ENCODE measurements around the gene XYLT2. TPM values are rescaled to one million over a fixed set of nuclear protein-coding genes. Genes with fewer than 3 reads are reported as not detected.

The XYLT2 gene
- polyA plus RNA-seq, 3 donors: 4.4 to 10.2 (median 4.4) TPM

DNA sequence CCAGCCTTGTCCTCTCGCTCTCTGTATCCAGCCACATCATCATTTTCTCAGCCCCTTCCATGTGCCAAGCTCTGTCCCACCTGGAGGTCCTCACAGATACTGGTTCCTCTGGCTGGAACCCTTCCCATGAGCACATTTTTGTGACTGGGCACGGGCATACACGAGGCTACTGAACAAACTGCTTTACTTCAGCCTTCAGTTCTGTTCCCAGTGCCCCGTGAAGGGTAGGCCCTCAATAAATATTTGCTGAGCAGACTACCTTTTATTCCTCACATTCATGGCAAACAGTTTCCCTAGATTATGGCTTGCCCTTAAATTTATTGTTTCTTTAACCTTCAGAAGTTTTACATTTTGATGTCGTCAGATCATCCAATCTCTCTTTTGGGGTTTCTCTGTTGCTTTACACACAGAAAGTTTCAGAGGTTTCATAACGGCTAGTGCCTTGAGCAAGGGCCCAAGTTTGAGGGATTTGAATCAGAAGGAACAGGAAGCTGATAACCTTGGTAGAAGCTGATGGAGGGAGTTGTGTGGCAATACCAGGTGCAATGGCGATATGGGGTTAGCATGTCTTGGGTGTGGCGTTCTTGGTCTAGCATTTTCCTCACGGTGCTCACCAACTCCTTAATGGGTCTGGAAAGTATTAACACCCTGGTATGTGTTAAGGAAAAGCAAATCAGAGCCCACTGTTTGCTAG lies 43.9 kb upstream of the XYLT2 start:
- Mint-ChIP-seq H3K27me3 (ENCODE audit: low read depth in 3 of 3) (peaks cover 3 to 8% (median 4%) of the 10 kb centered on the region in 3 donors), H3K4me3 (no peak overlapping the region)

DNA sequence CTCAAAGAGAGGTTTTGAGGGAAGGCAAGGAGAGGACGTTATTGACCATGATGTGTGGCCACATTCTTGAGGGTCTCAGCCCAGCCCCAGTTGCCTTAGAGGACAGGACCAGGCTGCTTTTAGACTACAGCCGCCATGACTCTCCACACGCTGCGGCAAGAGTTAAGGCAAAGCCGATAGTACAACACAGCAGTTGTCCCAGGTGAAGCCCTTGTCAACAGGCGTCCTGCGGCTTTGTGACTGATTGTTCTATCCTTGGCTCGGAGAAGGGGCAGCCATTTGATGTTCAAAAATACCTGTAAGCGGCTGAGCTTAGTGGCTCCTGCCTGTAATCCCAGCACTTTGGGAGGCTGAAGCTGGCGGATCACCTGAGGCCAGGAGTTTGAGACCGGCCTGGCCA lies 42.9 kb upstream of the XYLT2 start:
- no peak overlapping the region for H3K27ac Mint-ChIP-seq
- H3K4me3 Mint-ChIP-seq: no peak overlapping the region
- intact Hi-C loops (cut with micrococcal nuclease): loop anchor here in 1 of 2 donors (5.0 kb wide), 1 partner anchor 36 kb away; no protein-coding TSS in a partner anchor
- H2AFZ ChIP-seq (ENCODE audit: insufficient read depth, low read depth, low read length, poor library complexity, severe bottlenecking): no peak overlapping the region
- no peaks in the 10 kb centered on the region for H3K27me3 ChIP-seq (ENCODE audit: control insufficient read depth in 2 of 2, insufficient read depth in 2 of 2, low read length in 2 of 2)
- H3K79me2 ChIP-seq (ENCODE audit: insufficient read depth, low read length): no peaks in the 10 kb centered on the region
- H3K9ac ChIP-seq (ENCODE audit: insufficient read depth, low read length, poor library complexity, severe bottlenecking): no peak overlapping the region
- WGBS (ENCODE audit: insufficient coverage): 91% methylated on average over 11 of the region's 11 CpGs
- no peaks in the 10 kb centered on the region for H4K20me1 ChIP-seq (ENCODE audit: insufficient read depth, low read length)
- no peak overlapping the region for H3K4me2 ChIP-seq (replicated peaks; ENCODE audit: extremely low read depth, low read length, poor library complexity, severe bottlenecking)
- no peaks in the 10 kb centered on the region for H3K9me3 ChIP-seq (replicated peaks in 1 of 2; ENCODE audit: control insufficient read depth in 1 of 2, insufficient read depth in 1 of 2, low read length in 2 of 2)
- H3K4me3 ChIP-seq (replicated peaks in 1 of 3; ENCODE audit: low read depth in 2 of 3, low read length in 3 of 3): no peak overlapping the region
- H3K27ac ChIP-seq (ENCODE audit: low read depth in 1 of 2, low read length in 2 of 2): no peak overlapping the region
- TF ChIP-seq, protein P1, sequence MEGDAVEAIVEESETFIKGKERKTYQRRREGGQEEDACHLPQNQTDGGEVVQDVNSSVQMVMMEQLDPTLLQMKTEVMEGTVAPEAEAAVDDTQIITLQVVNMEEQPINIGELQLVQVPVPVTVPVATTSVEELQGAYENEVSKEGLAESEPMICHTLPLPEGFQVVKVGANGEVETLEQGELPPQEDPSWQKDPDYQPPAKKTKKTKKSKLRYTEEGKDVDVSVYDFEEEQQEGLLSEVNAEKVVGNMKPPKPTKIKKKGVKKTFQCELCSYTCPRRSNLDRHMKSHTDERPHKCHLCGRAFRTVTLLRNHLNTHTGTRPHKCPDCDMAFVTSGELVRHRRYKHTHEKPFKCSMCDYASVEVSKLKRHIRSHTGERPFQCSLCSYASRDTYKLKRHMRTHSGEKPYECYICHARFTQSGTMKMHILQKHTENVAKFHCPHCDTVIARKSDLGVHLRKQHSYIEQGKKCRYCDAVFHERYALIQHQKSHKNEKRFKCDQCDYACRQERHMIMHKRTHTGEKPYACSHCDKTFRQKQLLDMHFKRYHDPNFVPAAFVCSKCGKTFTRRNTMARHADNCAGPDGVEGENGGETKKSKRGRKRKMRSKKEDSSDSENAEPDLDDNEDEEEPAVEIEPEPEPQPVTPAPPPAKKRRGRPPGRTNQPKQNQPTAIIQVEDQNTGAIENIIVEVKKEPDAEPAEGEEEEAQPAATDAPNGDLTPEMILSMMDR (IDR thresholded peaks at IDR 0.05): no peak
- DNase-seq: no peak
- peaks cover 3 to 8% (median 5%) of the 10 kb centered on the region in 3 donors for H3K27me3 Mint-ChIP-seq (ENCODE audit: low read depth in 3 of 3)
- H3K4me1 ChIP-seq (ENCODE audit: control insufficient read depth in 1 of 2, insufficient read depth in 2 of 2, low read length in 2 of 2): peaks cover 9 to 11% of the 10 kb centered on the region in 2 donors
- H3K36me3 Mint-ChIP-seq: no peaks in the 10 kb centered on the region
- no peaks in the 10 kb centered on the region for H3K36me3 ChIP-seq (replicated peaks in 1 of 2; ENCODE audit: control insufficient read depth in 1 of 2, insufficient read depth in 2 of 2, low read length in 2 of 2)
- H3K4me1 Mint-ChIP-seq: peaks cover 19% of the 10 kb centered on the region
- H3K9me3 Mint-ChIP-seq: peaks cover 0 to 4% (median 0%) of the 10 kb centered on the region in 7 donors

More for the DNA sequence above, 43.9 kb upstream of the XYLT2 start:
- H3K79me2 ChIP-seq (ENCODE audit: insufficient read depth, low read length): no peaks in the 10 kb centered on the region
- TF ChIP-seq, protein P1 (IDR thresholded peaks at IDR 0.05): no peak
- Mint-ChIP-seq H3K4me1 (peaks cover 19% of the 10 kb centered on the region), H3K9me3 (peaks cover 0 to 4% (median 0%) of the 10 kb centered on the region in 7 donors), H3K27ac (peak overlapping the region in 4 of 7 donors; percentile 6 to 83 (median 34)), H3K36me3 (no peaks in the 10 kb centered on the region)
- 67% methylated on average over 5 of the region's 9 CpGs for WGBS (ENCODE audit: insufficient coverage)
- no peak overlapping the region for H3K27ac ChIP-seq (ENCODE audit: low read depth in 1 of 2, low read length in 2 of 2)
- no peaks in the 10 kb centered on the region for H3K27me3 ChIP-seq (ENCODE audit: control insufficient read depth in 2 of 2, insufficient read depth in 2 of 2, low read length in 2 of 2)
- no peak overlapping the region for H3K4me2 ChIP-seq (replicated peaks; ENCODE audit: extremely low read depth, low read length, poor library complexity, severe bottlenecking)
- H3K9ac ChIP-seq (ENCODE audit: insufficient read depth, low read length, poor library complexity, severe bottlenecking): no peak overlapping the region
- H3K36me3 ChIP-seq (replicated peaks in 1 of 2; ENCODE audit: control insufficient read depth in 1 of 2, insufficient read depth in 2 of 2, low read length in 2 of 2): no peaks in the 10 kb centered on the region
- no peak overlapping the region for H2AFZ ChIP-seq (ENCODE audit: insufficient read depth, low read depth, low read length, poor library complexity, severe bottlenecking)
- H3K9me3 ChIP-seq (replicated peaks in 1 of 2; ENCODE audit: control insufficient read depth in 1 of 2, insufficient read depth in 1 of 2, low read length in 2 of 2): no peaks in the 10 kb centered on the region
- DNase-seq: peak in 1 of 3 donors; percentile 41
- no peaks in the 10 kb centered on the region for H4K20me1 ChIP-seq (ENCODE audit: insufficient read depth, low read length)
- intact Hi-C loops (cut with micrococcal nuclease): loop anchor here in 1 of 2 donors (5.0 kb wide), 1 partner anchor 35 kb away; no protein-coding TSS in a partner anchor
- no peak overlapping the region for H3K4me3 ChIP-seq (replicated peaks in 1 of 3; ENCODE audit: low read depth in 2 of 3, low read length in 3 of 3)
- peaks cover 9 to 11% of the 10 kb centered on the region in 2 donors for H3K4me1 ChIP-seq (ENCODE audit: control insufficient read depth in 1 of 2, insufficient read depth in 2 of 2, low read length in 2 of 2)
